ENCODE data around the gene LRRC72.
"Not testable (repeated sequence)": the region's sequence is repeated elsewhere in the genome, so short reads cannot be mapped to it uniquely, and the experiment has no call there.

The LRRC72 gene

GRCh38 chr7:16529697-16530096, 3.1 kb downstream of the LRRC72 start:
- no peak for DNase-seq (ENCODE audit: low read depth)

GRCh38 chr7:16531707-16532106, 5.1 kb downstream of the LRRC72 start:
- DNase-seq (ENCODE audit: low read depth): no peak

GRCh38 chr7:16532272-16532671, 5.6 kb downstream of the LRRC72 start:
- DNase-seq (ENCODE audit: low read depth): no peak

GRCh38 chr7:16535500-16535899, 8.9 kb downstream of the LRRC72 start:
- DNase-seq (ENCODE audit: low read depth): no peak

- not testable (repeated sequence) for DNase-seq (ENCODE audit: low read depth)
These were observed 13.9 kb downstream of the LRRC72 start for GRCh38 chr7:16540559-16540958.

- DNase-seq (ENCODE audit: low read depth): no peak
These were observed 15.8 kb downstream of the LRRC72 start for GRCh38 chr7:16542401-16542800.

- DNase-seq (ENCODE audit: low read depth): no peak
These were observed 16.8 kb downstream of the LRRC72 start for GRCh38 chr7:16543456-16543855.

- DNase-seq (ENCODE audit: low read depth): no peak
These were observed 20.4 kb downstream of the LRRC72 start for GRCh38 chr7:16546921-16547505.

GRCh38 chr7:16548428-16548827, 21.8 kb downstream of the LRRC72 start:
- no peak for DNase-seq (ENCODE audit: low read depth)

- no peak for DNase-seq (ENCODE audit: low read depth)
These were observed 24.0 kb downstream of the LRRC72 start for GRCh38 chr7:16550671-16551070.

- no peak for DNase-seq (ENCODE audit: low read depth)
These were observed 28.1 kb downstream of the LRRC72 start for GRCh38 chr7:16554518-16555236.

- DNase-seq (ENCODE audit: low read depth): no peak
These were observed 29.7 kb downstream of the LRRC72 start for GRCh38 chr7:16556359-16556758.

GRCh38 chr7:16558761-16559302, 32.2 kb downstream of the LRRC72 start:
- DNase-seq (ENCODE audit: low read depth): no peak

GRCh38 chr7:16559497-16560179, 33.0 kb downstream of the LRRC72 start:
- DNase-seq (ENCODE audit: low read depth): no peak

GRCh38 chr7:16561943-16562342, 35.3 kb downstream of the LRRC72 start:
- no peak for DNase-seq (ENCODE audit: low read depth)

GRCh38 chr7:16562456-16563220, 36.0 kb downstream of the LRRC72 start:
- no peak for DNase-seq (ENCODE audit: low read depth)

- DNase-seq (ENCODE audit: low read depth): peak; percentile 20
These were observed 36.8 kb downstream of the LRRC72 start for GRCh38 chr7:16563281-16564022.

- no peak for DNase-seq (ENCODE audit: low read depth)
These were observed 37.4 kb downstream of the LRRC72 start for GRCh38 chr7:16564023-16564380.

GRCh38 chr7:16564909-16565426, 38.3 kb downstream of the LRRC72 start:
- DNase-seq (ENCODE audit: low read depth): peak; percentile 54

GRCh38 chr7:16571941-16572340, 45.3 kb downstream of the LRRC72 start:
- no peak for DNase-seq (ENCODE audit: low read depth)

GRCh38 chr7:16579216-16579615, 52.6 kb downstream of the LRRC72 start:
- DNase-seq (ENCODE audit: low read depth): no peak

All from EH (cell line).